NCI-H146 (cell line): ENCODE data around the gene MBD6.

Experiments used
- DNase-seq: peaks from one replicate; lab custom pipeline; 2025; lab: John Stamatoyannopoulos, UW

Gene MBD6

DNA sequence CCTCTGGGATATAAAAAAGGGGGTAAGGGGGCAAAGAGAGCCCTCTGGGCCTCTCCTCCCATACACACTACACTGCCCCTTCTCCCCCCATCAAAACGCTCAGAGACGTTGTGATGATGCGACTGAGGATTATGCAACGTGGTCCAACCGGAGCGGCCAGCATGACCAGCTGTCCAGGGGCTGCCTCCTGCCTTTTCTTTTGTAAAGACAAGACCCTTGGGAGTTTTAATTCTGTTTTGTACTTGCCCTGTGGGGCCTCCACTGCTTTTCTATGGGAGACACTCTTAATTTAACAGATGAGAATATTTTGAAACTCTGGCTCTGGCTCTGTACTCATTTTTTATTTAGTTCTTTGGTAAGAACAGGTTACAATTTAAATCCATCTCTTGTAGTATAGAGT lies 7.2 kb downstream of the MBD6 start:
- DNase-seq = no peak

DNA sequence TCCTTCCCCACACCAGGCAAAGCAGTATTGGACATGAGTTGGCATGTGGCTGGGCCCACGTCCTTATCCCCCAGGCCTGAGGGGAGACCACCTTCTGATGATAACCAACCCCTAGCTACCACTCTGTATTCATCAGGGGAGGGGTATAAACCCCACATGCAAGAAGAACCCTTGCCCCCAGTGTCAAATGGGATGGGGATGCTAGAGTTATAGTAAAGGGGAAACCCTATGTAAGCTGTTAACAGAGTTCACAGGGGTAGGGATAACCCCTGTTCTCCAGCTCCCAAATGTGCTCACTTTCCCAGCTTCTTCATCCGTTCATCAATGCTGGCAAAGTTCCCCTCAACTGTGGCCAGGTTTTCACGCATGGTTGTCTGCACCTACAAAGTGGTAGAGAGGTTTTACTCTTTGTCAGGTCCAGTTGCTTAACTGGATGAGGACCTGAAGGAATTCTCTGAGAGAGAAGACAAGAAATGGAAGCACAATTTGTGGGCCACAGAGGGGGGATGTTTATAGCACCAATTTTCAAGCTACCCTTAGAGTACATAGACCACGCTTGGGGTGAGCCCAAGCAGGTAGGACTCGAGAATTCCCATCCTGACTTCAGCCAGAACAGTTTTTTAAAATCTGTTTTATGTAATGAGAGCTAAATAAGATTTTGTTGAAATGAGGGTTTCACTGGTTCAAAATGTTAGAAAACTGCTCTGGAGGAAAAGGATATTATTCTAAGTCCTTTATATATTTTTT lies 7.9 kb downstream of the MBD6 start:
- no peak for DNase-seq

DNA sequence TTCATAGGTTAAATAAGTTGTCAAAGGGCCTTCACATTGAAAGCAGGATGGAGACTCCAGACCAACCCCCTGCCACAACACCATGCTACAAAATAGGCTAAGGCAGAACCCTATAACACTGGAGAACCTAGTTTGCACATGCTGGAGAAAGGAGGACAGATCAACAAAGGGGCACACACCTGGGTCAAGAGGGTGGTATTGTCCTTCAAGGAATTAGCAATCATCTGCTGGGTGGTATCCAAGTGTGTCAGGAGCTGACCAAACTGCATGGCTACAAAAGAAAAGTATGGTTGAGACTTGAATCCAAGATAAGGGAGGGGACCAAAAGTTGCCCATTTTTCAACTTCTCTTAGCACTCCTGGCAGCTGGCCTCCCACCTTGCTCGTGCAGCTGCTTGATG lies 9.2 kb downstream of the MBD6 start:
- no peak for DNase-seq

DNA sequence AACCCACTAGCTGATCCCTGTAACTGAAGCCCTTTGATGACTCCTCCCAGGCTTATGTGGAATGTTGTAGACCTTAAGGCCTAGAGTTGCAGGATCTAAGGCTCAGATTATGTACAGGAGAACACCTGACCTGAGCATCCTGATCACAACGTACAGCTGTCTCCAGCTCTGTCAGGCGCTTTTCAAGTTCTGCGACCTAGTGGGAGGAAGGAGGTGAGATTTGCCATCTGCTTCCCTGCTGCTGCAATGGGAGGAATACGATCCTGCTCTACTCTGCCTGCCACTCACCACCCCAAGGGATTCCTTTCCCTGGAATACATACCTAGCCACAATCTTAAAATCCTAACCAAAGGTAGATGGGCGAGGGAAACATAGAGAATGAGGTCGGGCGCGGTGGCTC lies 10.5 kb downstream of the MBD6 start:
- DNase-seq = no peak

DNA sequence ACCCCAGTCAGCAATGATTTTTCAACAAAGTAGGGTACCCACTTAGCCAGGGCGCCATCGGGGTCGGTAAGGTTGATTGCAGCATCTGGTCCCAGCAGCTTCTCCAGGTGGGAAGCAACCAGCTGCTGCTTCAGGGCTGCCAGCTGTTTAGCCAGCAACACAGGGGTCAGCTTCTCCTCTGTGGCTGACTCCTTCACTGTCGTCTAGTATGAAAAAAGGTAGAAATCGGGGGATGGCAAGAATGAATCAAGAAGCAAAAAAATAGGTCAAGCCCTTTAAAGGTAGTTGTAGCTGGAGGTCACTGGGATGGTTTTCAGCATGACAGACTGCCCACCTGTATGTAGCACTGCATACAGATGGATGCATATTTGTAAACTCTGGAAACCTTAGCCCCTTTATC lies 11.6 kb downstream of the MBD6 start:
- DNase-seq = no peak

DNA sequence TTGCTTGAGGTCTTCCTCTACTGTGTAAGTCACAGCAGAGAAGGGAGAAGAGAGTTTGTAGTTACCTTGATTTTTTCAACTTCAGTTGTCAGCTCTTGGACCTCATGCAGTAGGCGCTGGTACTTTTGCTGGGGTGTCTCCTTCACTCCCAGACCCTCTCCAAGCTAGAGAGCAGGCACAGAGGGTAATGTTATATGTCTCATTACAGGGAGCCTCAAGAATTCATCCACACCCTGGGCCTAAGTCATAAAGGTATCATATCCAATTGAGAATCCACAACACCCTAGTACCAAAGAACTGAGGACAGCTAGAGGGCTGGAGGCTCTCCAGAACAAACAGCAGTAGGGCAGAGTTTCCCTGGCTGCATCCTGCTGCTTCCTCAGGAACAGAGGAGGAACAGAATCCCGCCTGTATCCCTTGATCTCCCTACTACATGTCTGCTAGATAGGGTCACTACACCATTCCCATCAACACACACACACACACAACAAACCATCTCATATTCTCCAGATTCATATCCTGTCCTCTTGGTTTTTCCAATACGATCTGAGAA lies 12.4 kb downstream of the MBD6 start:
- no peak for DNase-seq

DNA sequence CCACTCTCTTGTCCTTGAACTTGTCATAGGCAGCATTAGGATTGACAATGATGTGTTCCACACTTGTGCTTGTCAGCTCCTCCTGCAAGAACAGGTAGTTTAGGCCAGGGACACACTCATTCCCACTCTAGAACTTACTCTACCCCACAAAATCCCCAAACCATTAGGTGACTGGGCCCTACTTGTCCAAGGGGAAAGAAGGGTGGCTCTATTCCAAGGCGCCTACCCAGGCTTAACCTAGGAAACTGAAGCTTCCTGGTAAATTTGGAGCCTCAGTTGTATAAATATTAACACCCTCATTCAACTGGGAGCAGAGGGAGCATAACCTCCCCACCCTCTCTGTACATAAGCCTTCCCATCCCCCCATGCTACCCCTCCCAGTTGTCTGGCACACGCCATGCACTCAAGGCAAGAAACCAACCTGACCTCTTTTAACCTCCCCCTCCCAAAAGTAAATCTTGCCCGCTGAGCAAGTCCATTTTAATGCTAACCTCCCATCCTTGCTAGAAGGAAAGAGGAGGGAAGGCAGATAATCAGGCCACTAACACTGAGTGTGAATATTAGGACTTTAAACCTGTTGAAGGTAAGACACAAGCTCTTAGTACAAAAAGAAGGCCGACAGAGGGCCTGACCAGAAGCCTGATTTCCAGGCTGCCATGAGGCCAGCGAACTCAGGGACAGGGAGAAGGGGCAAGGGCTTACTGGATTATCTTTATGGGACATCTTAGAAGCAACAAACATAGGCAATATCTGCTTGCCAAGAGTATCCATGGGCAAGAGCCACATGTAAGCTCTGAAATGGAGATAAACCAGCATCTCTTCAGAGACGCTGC lies 13.4 kb downstream of the MBD6 start:
- no peak for DNase-seq

DNA sequence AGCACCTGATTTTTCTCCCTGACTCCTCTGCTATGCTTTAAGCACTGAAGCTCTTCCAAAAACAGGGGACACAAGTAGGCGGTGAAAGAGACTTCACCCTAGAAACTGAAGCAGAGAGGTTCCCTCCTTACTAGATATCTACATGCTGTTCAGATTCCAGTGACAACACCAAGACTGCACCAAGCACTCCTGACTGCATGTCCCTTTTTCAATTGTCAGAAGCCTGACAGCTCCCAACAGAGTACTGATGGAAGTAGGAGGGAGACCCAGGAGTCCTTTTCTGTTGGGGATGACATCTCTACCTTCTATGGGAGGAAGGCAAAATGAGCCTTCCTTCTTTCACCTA lies 13.9 kb downstream of the MBD6 start:
- DNase-seq = no peak

DNA sequence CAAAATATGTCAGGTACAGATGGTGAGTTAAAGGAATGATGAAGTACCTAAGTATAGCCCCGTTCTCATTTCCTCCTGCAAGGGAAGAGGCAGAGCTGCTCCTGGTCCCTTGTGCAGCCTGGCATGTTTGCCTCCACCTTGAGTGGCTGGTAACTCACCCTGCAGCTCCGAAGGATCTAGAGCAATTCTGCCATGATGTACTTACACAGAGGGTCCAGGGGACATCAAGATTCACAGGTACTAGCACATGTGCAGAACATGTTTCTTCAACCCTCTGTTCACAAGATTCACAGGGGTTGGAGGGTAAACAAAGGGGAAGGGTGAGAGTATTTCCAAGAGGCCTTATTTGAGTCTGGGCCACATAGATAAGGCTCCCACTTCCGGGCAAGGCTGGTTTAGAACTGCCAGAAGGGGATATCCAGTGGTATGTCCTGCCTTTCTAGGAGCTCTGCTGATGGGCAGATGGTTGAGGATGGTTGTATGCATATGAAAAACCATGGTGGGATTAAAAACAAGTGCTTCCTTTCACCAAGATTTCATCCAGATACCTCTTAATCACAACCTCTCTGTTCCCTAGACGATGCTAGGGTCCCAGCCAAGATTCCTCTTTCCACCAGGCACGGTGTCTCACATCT lies 16.6 kb downstream of the MBD6 start:
- DNase-seq = no peak

DNA sequence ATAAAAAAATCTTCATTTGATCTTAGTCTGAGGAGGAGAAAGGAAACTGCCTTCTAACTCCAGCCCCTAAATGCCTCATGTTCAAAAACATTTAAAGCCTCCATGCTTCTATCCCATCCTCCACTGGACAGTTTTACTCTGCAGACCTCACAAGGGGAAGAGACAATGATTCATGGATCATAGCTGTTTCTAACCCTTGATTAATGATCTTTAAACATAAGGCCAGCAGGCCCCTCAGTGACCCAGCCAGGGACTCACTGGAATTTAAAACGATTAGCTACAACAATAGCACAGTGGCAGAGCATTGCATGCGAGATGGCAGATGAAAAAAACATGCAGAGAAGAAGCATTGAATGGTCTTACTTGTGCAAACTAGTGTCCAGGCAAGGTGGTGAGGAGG lies 18.4 kb downstream of the MBD6 start:
- DNase-seq = peak; percentile 12

DNA sequence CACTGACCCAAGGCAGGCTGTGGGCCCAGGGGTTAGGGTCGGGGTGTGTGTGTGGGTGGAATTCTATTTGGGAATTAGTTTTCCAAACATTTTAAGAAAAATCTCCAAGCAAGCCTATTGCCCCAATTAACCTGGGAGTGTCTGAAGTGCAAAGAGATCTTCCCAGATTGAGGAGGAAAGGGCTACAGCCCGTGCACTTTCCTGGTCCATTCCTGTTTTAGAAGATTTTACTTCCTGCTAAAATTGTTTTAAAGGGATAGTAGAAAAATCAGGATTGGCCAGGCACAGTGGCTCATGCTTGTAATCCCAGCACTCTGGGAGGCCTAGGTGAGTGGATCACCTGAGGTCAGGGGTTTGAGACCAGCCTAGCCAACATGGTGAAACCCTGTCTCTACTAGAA lies 19.1 kb downstream of the MBD6 start:
- no peak for DNase-seq

DNA sequence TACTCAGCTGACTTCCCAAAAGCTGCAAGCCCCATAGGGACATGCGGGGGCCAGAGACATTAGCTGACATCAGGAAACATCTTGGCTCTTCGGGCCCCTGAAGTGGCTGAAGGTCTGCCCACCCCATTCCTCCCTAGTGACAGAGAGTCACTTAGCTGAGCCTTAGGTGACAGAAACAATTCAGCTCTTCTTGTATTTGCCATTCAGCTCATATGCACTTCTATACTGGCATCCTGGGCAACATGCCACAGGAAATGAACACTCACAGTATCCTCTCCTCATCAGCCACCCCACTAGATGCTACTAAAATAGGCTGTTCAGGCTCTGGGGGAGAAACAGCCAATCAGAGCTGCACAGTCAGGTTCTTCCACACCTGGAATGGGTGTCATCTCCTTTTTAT lies 21.0 kb downstream of the MBD6 start:
- DNase-seq = no peak

DNA sequence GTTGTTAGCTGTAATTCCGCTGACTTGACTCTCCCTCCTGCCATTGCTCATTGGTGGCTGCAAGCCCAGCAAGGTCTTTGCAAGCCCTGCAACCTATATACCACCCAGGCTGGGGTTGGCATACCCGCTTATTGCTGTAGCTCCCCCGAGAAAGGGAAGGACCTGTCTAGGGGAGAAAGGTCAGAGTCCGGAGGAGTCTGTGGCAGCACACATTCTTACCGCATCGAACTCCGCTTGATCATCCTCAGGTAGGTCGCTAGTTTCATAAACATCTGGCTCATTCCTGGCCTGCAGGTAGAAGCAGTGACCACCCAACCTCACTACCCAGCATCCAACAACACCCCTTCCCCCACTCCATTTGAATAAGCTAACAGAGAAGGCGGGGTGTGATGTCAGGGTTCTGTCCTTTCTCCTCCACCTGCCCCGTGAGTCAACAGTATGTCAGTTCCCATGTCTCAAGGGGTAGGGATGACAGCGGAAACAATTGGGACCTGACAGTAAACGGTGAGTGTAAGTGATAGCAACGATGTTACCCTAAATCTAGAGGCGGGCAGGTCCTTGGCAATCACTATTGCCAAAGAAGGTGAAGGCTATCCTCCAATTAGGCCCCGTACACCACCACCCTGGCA lies 23.3 kb downstream of the MBD6 start:
- DNase-seq = peak; percentile 34

DNA sequence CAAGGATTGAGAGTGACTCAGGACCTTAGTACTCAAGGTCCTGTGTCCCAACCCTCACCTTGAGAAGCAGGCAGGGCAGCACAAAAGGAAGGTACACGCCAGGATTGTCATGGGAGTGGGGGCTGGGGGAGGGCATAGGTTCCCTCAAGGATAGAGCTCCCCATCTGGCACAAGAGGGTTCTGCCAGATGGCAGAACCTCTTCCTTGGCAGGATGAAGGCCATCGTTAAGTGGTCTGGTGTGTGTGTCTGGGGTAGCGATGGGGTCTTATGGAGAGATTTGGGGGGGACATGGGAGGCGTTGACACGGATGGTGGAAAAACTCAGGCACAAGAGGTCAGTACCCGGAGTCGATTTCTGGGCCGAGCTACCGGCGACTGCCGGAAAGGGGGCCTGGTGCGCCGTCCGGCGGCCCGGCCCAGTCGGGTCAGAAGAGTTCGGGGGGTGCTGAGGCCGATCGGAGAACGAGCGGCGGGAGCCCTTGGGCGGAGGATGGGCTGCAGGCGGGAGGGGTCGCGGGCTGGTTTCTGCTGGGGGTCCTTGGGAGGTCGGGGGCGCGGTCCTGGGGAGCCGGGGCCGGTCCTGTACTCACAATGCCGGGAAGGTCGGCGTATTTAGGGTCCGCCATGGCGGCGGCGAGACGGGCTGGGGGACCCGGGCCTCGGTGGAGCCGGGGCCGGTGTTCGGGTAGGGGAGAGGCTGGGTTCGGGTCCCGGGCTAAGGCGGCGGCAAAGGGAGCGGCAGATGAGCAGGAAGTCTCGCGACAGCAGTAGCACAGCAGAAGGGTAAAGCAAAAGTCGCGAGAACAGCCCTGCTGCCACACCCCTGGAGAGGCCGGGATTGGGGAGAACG lies 24.0 kb downstream of the MBD6 start, which contains the start of gene DCTN2:
Gene DCTN2 (minus strand): TSS at position 755 of the 850 bp plus-strand sequence. CDS start 129 bp downstream, at position 626.
- DNase-seq = peak; percentile 97

DNA sequence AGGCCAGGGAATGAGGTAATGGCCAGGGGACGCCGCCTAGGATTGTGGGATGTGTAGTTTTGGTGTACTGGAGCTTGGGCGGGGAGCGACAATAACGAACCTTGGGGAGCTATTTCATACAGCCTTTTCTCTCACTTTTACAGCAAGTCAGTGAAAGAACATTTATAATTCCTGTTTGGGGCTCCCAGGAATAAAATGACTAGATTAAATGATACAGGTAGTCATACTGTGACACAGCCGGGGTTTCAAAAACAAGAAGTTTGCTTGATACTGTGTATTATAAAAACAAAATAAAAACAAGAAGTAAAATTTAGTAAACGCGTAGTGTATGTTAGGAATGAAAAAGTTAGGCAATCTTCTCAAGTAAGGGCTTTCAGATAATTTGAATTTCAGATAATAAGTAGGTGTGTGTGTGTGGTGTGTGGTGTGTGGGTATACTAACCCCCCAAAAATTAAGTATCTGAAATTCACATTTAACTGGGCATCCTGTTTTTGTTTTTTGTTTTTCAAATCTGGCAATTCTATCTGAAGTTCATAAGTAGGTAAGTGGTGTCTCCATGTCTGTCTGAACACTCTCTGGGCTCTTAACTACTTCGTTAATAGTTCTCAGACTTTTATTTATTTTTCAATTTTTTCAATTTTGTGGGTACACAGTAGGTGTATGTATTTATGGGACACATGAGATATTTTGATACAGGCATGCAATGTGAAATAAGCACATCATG lies 24.8 kb downstream of the MBD6 start:
- no peak for DNase-seq

DNA sequence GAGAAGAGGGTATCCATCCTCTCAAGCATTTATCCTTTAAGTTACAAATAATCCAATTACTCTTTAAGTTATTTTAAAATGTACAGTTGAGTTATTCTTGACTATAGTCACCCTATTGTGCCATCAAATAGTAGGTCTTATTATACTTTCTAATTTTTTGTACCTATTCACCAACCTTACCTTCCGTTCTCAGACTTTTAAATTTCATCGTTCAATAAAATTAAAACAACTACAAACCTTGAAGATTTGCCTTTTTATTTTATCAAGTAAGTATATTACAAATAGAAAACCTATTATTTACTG lies 25.3 kb downstream of the MBD6 start:
- no peak for DNase-seq

DNA sequence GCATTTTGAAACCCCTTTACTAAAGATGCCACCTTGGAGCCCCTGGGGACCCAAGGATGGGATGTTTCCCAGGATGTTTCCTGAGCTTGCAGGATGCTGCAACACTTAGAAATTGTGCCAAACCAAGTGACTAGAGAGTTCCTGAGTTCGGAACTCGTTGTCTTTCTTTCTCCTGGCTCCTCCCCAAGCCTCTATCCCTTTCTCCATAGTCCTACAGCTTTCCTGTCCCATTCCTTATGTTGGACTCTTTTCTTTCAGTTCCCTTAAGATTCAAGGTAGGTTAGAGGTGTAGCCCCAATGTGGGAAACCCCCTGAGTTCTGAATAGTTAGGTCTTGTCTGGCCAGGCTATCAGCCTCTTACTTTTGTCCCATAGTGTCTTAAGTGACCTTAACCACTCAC lies 25.9 kb downstream of the MBD6 start:
- no peak for DNase-seq

DNA sequence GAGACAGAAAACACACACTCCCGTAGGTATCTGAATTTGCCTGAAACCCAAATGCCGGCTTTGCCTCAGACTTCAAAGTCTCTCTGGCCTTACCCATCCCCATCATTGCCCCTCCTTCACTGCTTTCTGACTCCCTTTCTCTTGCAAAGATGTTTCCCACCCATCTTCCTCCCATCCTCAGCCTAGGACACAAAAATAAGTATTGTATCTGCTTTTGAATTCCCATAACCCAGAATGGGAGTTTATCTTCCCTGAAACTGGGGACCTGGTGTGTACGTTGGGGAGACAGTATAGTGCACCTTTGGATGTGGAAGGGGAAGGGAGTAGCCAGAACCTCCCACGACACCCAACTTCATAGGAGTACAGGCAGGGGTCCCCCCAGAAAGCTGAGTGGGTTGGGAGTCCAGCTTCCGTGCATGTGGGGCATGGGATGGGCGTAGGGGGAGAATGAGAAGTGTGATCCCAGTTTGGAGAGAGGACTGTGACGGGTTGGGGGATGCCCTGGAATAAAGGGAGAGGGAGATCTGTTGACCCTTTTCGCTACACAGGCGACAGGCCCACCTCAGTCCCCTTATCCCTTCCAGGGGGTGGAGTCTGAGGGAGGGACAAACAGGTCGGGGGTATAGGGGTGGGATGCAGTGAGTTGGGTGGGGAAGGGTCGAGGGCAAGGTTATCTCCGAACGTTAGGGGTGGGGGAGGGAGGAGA lies 26.7 kb downstream of the MBD6 start:
- DNase-seq = no peak

DNA sequence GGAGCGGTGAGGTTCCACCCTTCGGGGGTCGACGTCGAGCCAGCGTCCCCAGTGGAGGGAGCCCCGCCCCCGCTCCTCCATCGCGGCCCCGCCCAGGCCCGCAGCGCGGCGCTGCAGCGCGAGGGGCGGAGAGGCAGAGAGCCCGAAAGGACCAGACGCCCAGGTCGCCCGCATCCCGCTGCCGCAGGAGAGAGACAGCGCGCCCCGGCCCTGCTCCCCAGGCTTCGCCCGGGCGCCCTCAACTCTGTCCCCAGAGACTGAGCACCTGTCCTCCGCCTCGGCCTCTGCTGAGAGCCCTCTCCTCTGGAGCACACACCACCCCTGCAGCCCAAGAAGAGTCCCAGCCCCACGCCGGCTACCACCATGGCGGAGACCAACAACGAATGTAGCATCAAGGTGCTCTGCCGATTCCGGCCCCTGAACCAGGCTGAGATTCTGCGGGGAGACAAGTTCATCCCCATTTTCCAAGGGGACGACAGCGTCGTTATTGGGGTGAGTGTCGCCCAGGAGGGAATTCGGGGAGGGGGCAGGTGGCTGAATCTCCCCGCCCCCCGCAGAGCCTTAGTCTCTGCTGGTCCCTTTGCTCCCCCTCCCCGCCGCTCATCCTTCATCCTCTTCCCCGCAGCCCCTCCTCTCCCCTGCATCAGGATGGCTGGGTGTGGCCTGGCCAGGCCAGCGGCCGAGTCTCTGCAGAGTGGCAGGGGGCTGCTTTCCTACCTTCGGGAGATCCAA lies 27.5 kb downstream of the MBD6 start, which contains the start of gene KIF5A:
Gene KIF5A (plus strand): TSS at position 136 of the 732 bp plus-strand sequence. CDS start 228 bp downstream, at position 364.
- peak; percentile 63 for DNase-seq
